OCI-LY1 (cell line): Measurements from ENCODE around the gene EEIG1.

ENCODE experiments used
- H2AFZ ChIP-seq: fragments of 200-600 bp; sonication (generic), shearing (Covaris generic); 2 replicates; pipeline ENCODE4 v1.6.0; 2014; ENCODE audit warnings: antibody characterized with exemption, mild to moderate bottlenecking, low read length
- H3F3A ChIP-seq: fragments of 200-600 bp; sonication (generic), shearing (Covaris generic); 2 replicates; pipeline ENCODE4 v1.6.0; 2014; ENCODE audit warnings: mild to moderate bottlenecking, antibody characterized with exemption, low read length, moderate library complexity; ENCODE audit not compliant: insufficient read depth
- H3K27ac ChIP-seq: fragments of 200-600 bp; sonication (generic); 2 replicates; pipeline ENCODE4 v1.5.1; 2014; ENCODE audit warnings: low read length, mixed run types, mild to moderate bottlenecking, low read depth; ENCODE audit not compliant: poor library complexity, severe bottlenecking
- H3K27me3 ChIP-seq: fragments of 200-600 bp; sonication (generic); 2 replicates; pipeline ENCODE4 v1.6.0; 2014; ENCODE audit warnings: antibody characterized with exemption, mild to moderate bottlenecking, low read length, moderate library complexity; ENCODE audit not compliant: insufficient read depth
- H3K36me3 ChIP-seq: fragments of 200-600 bp; sonication (generic); 2 replicates; pipeline ENCODE4 v1.6.1; 2014; ENCODE audit warnings: mild to moderate bottlenecking, antibody characterized with exemption, low read length, moderate library complexity, mixed read lengths; ENCODE audit not compliant: insufficient read depth
- H3K4me1 ChIP-seq: fragments of 200-600 bp; sonication (generic); 2 replicates; pipeline ENCODE4 v1.5.1; 2014; ENCODE audit warnings: mild to moderate bottlenecking, low read length, moderate library complexity; ENCODE audit not compliant: insufficient read depth, severe bottlenecking
- H3K4me2 ChIP-seq: fragments of 200-600 bp; sonication (generic), shearing (Covaris generic); 2 replicates; pipeline ENCODE4 v1.6.1; 2014; ENCODE audit warnings: low read length
- H3K4me3 ChIP-seq: fragments of 200-600 bp; sonication (generic); 2 replicates; pipeline ENCODE4 v1.5.1; 2014; ENCODE audit warnings: low read length, low read depth, mild to moderate bottlenecking, mixed read lengths; ENCODE audit not compliant: poor library complexity, severe bottlenecking
- H3K79me2 ChIP-seq: fragments of 200-600 bp; shearing (Covaris generic); 2 replicates; pipeline ENCODE4 v1.6.1; 2016; ENCODE audit warnings: mixed run types, low read length, mixed read lengths; ENCODE audit not compliant: insufficient read depth
- H3K9ac ChIP-seq: fragments of 200-600 bp; sonication (generic), shearing (Covaris generic); 2 replicates; pipeline ENCODE4 v1.6.1; 2014; ENCODE audit warnings: mild to moderate bottlenecking, low read length, mixed read lengths
- H3K9me2 ChIP-seq: fragments of 200-600 bp; sonication (generic), shearing (Covaris generic); 2 replicates; pipeline ENCODE4 v1.6.1; 2014; ENCODE audit warnings: low read depth, mild to moderate bottlenecking, low read length, mixed read lengths
- H3K9me3 ChIP-seq: fragments of 200-600 bp; shearing (Covaris generic); 2 replicates; pipeline ENCODE4 v1.6.1; 2014; ENCODE audit warnings: low read length, mixed read lengths
- H4K20me1 ChIP-seq: fragments of 200-600 bp; sonication (generic), shearing (Covaris generic); 2 replicates; pipeline ENCODE4 v1.6.0; 2016; ENCODE audit warnings: mild to moderate bottlenecking, low read length; ENCODE audit not compliant: insufficient read depth
- EZH2 ChIP-seq: fragments of 200-600 bp; sonication (generic), shearing (Covaris generic); IDR thresholded peaks from 2 replicates; pipeline ENCODE4 v1.8.0; 2017; ENCODE audit warnings: borderline replicate concordance, mixed run types, mild to moderate bottlenecking, antibody characterized with exemption, low read length, moderate library complexity, mixed read lengths
- TF ChIP-seq, protein P1 (sequence below): fragments of 200-600 bp; sonication (generic), shearing (Covaris generic); IDR thresholded peaks from 2 replicates; pipeline ENCODE4 v1.5.1; 2017; ENCODE audit warnings: mild to moderate bottlenecking, antibody characterized with exemption, low read length, moderate library complexity, mixed read lengths

Gene EEIG1

GRCh38 chr9:128001779-128002298, 21.1 kb upstream of the EEIG1 start:
- no peaks in the 10 kb centered on the region for H3K27me3 ChIP-seq
- peaks cover 4% of the 10 kb centered on the region for H3K9me3 ChIP-seq
- H3K79me2 ChIP-seq: no peaks in the 10 kb centered on the region
- no peak overlapping the region for H3K9ac ChIP-seq
- H3K9me2 ChIP-seq: no peaks in the 10 kb centered on the region
- no peak overlapping the region for H3K27ac ChIP-seq
- no peak overlapping the region for H3K4me2 ChIP-seq
- H4K20me1 ChIP-seq: no peaks in the 10 kb centered on the region
- H3K4me3 ChIP-seq: no peak overlapping the region
- H3K36me3 ChIP-seq: no peaks in the 10 kb centered on the region
- no peak for TF ChIP-seq EZH2
- TF ChIP-seq, protein P1, sequence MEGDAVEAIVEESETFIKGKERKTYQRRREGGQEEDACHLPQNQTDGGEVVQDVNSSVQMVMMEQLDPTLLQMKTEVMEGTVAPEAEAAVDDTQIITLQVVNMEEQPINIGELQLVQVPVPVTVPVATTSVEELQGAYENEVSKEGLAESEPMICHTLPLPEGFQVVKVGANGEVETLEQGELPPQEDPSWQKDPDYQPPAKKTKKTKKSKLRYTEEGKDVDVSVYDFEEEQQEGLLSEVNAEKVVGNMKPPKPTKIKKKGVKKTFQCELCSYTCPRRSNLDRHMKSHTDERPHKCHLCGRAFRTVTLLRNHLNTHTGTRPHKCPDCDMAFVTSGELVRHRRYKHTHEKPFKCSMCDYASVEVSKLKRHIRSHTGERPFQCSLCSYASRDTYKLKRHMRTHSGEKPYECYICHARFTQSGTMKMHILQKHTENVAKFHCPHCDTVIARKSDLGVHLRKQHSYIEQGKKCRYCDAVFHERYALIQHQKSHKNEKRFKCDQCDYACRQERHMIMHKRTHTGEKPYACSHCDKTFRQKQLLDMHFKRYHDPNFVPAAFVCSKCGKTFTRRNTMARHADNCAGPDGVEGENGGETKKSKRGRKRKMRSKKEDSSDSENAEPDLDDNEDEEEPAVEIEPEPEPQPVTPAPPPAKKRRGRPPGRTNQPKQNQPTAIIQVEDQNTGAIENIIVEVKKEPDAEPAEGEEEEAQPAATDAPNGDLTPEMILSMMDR: no peak
- H3F3A ChIP-seq: no peaks in the 10 kb centered on the region
- no peak overlapping the region for H2AFZ ChIP-seq
- peaks cover 3% of the 10 kb centered on the region for H3K4me1 ChIP-seq

- H3K4me1 ChIP-seq: peaks cover 3% of the 10 kb centered on the region
- no peak overlapping the region for H2AFZ ChIP-seq
- H3K9ac ChIP-seq: no peak overlapping the region
- H3K27me3 ChIP-seq: no peaks in the 10 kb centered on the region
- H3K36me3 ChIP-seq: no peaks in the 10 kb centered on the region
- H3F3A ChIP-seq: no peaks in the 10 kb centered on the region
- no peak overlapping the region for H3K27ac ChIP-seq
- TF ChIP-seq, protein P1: no peak
- no peaks in the 10 kb centered on the region for H3K79me2 ChIP-seq
- H3K4me2 ChIP-seq: no peak overlapping the region
- no peaks in the 10 kb centered on the region for H3K9me2 ChIP-seq
- no peaks in the 10 kb centered on the region for H4K20me1 ChIP-seq
- no peak overlapping the region for H3K4me3 ChIP-seq
- peaks cover 4% of the 10 kb centered on the region for H3K9me3 ChIP-seq
Measured at GRCh38 chr9:128001151-128001778, 20.5 kb upstream of the EEIG1 start.

DNA sequence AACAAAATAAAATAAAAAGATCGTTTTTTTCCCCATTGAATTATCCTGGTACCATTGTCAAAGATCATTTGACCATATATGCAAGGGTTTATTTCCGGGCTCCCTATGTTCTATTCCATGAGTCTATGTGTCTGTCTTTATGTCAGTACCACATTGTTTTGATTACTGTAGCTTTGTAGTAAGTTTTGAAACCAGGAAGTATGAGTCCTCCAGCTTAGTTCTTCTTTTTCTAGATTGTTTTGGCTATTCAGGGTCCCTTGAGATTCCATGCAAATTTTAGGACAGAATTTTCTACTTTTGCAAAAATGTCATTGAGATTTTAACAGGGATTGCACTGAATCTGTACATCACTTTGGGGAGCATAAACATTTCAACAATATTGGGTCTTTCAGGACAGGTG, 18.7 kb upstream of the EEIG1 start:
- Histone ChIP-seq H3K27me3 (no peaks in the 10 kb centered on the region), H4K20me1 (no peaks in the 10 kb centered on the region), H3K9me3 (peaks cover 4% of the 10 kb centered on the region), H3K27ac (no peak overlapping the region), H3K36me3 (no peaks in the 10 kb centered on the region), H3K9ac (no peak overlapping the region), H3K4me2 (no peak overlapping the region), H3F3A (no peaks in the 10 kb centered on the region), H3K9me2 (no peaks in the 10 kb centered on the region), H2AFZ (no peak overlapping the region), H3K4me3 (no peak overlapping the region), H3K4me1 (no peaks in the 10 kb centered on the region), H3K79me2 (no peaks in the 10 kb centered on the region)
- TF ChIP-seq, protein P1: no peak
- no peak for TF ChIP-seq EZH2
